Cardiac septum (tissue), 1 donor: ENCODE data around the gene FBXO17. TPM values are rescaled to one million over a fixed set of nuclear protein-coding genes. Genes with fewer than 3 reads are reported as not detected.
"Not testable (repeated sequence)": the region's sequence is repeated elsewhere in the genome, so short reads cannot be mapped to it uniquely, and the experiment has no call there.

Experiments used
- DNase-seq: peaks from one replicate; pipeline ENCODE4 v3.0.0-alpha.2; 2020; ENCODE audit warnings: low spot score
- intact Hi-C: fragments of 100-400 bp; cut with DNase I; formaldehyde crosslinking; loops from one replicate; pipeline ENCODE4 v1.14.0; 2022
- total RNA-seq: library from RNA; stranded (reverse); fragmentation: NEBNext Ultra II Directional; extraction: Animal tissue kit (Norgen Biotek cat#: 25700); gene quantifications from one replicate; pipeline ENCODE4 v1.2.1, GENCODE V29; 2021
- donor health status: DM: no; HTN: no; CAD: no.

Gene FBXO17
- total RNA-seq, 1 donor from 2014 or later: 3.3 TPM

- DNase-seq: no peak
- intact Hi-C loops: no loop called here
These were observed 9.7 kb upstream of the FBXO17 start for GRCh38 chr19:38985262-38985661.

DNA sequence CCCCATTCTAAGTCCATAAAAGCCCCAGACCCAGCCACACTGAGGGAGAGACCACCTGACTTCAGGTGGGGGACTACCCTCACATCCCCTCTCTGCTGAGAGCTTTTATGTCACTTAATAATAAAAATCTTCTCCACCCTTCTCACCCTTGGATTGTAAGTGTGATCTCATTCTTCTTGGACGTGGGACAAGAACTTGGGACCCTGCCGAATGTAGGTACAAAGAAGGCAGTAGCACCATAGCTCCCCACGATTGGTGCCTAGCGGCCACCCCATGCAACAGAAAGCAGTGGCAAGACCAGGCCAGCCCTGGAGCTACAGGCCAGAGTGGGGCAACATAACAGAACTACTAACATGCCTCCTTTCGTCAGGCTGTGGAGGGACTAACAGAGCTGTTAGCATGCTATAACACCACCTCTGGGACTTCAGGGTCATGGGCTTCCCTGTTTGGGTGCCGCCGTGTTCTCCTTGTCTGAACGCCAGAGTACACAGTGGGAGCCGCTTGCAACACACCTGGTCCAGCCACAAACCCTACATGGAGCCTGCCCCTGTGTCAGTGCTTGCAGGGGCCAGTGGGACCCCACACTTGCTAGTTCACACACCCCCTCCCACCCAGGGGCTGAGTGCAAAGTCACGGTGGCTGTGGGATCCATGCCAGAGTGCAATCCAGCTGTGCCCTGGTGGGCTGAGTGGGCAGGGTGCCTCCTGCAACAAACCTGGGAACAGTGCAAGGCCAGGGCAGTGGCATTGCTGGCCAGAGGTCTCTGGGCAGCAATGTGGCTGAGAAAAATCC is 5.2 kb upstream of the FBXO17 start:
- intact Hi-C loops: no loop called here
- DNase-seq: no peak

DNA sequence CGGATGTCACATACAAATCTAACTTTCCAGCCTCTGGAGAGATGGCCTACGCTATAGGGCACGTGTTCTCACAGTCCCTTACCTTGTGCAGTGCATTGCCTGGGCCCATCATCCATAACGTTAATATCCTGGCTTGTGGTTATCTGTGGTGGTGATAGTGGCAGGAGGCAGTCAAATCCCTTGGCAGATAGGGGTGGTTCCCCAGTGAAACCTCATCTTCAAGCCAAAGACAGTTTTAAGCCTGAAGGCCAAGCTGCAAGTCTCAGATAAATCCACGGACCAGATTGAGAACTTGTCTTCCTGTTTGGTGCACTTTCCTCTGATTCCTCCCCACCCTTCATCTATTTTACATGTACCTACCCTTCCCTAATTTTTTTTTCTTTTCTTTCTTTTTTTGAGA is 4.3 kb upstream of the FBXO17 start:
- intact Hi-C loops: no loop called here
- DNase-seq: no peak

DNA sequence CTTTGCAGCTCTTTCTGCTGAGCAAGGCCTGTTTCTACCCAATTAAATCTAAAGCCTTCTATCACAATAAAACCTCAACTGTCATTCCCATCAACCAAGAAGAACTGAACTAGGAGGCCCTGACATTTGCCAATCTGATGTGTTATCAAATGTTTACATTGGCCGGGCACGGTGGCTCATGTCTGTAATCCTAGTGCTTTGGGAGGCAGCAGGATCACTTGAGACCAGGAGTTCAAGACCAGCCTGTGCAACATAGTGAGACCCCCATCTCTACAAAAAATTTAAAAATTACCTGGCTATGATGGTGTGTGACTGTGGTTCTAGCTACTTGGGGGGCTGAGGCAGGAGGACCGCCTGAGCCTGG is 2.8 kb upstream of the FBXO17 start:
- intact Hi-C loops: no loop called here
- DNase-seq: no peak

DNA sequence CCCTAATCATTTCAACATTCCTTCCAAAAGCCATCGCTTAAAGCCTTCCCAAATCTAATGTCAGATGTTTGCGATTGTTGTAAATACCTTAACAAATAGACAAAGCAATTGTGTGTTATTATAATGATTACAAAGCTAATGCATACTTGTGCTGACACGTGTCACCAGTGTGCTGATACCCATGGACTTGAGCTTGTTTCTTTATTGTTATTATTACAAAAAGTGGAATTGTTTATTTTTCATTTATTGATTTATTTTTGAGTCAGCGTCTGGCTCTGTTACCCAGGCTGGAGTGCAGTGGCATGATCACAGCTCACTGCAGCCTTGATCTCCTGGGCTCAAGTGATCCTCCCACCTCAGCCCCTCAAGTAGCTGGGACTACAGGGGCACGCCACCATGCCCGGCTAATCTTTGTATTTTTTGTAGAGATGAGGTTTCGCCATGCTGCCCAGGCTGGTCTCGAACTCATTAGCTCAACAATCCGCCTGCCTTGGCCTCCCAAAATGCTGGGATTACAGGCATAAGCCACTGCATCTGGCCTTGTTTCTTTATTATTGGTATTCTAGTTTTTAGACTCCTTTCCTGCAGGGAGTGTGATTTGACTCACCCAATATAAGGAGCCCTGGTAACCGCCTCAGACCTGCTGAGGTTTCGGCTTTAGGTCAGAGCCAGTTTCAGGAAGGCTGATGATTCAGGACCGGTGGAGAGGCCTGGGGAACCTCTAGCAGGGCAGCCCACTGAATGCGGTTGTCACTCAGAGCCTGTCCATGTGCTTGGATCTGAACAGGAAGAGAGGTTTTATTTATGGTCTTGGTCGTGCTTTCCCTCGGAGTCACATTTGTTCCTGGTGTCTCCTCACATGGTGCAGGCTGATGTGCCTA is 2.1 kb upstream of the FBXO17 start:
- no peak for DNase-seq
- intact Hi-C loops: no loop called here

DNA sequence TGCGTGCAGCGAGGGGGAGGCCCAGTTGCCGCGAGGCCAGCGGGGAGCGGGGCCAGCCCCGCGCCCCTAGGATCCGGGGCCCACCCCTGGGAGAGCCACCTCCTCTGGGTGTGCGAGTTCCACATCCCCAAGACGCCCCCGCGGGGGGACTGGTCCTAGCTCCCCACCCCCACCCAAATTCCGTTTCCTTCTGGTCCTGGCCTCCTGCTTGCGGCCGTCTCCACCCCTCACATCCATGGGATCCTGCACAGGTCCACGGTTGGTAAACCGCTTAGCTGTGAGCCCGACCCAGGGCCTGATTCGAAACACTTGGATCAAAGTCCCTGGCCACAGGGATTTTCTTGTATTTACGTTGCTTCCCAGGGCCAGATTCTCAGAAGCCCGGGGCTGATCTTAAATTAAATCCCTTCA is 324 bp upstream of the FBXO17 start:
- intact Hi-C loops: no loop called here
- no peak for DNase-seq

DNA sequence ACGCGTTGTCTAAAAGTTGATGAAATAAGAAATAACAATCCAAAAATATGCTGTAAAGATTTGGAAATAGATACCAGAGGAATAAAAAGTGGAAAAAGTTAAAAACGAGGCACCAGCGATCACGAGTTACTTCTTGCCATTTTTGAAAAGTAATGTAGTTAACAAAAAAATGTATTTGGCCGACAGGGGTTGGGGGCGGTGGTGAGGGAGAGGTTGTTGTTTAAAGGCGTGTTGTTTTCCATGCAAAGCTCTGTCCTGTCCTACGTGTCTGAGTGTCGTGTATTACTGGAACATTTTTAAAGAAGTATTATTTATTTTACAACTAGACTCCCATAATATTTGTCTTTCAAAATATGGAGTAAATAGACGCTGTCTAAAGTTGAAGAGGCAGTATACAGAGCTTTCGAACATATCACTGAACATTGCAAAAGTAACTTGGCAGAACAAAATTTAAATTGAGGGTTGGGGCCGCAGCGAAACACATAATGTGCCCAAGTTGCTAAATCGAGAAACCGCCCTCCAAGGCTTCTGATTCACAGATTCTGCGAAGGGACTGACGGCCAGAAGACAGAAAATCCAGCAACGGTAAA is 823 bp downstream of the FBXO17 start:
- no peak for DNase-seq
- intact Hi-C loops: no loop called here

GRCh38 chr19:38971672-38972071 is 3.9 kb downstream of the FBXO17 start:
- no peak for DNase-seq
- intact Hi-C loops: no loop called here

DNA sequence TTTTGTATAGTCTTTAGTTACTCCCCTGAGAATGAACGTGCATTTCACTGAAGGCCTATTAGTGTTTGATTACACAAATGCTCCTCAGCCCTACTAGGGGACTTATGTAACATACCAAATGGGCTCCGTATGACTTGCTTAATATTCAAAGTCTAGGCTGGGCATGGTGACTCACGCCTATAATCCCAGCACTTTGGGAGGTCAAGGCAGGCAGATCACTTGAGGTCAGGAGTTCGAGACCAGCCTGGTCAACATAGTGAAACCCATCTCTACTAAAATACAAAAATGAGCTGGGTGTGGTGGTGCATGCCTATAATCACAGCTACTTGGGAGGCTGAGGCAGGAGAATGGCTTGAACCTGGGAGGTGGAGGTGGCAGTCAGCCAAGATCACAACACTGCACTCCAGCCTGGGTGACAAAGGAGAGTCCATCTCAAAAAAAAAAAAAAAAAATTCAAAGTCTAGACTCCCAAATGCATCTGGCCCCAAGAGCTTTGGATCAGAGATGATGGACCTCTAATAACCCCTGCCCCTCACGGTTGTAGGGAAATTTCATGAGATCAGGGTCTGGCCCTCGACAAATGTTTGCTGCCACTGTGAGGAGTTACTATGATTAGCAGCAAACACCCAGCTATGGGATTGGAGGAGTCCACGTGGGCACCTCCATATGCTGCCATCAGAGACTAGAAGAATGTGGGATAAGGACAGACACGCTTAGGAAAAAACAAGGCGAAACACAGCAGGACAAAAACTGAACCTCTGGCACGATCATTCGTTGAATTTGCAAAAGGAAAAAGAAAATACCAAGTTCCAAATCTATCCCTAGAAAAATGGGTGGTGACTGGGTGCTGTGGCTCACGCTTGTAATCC is 4.6 kb downstream of the FBXO17 start:
- intact Hi-C loops: no loop called here
- no peak for DNase-seq

DNA sequence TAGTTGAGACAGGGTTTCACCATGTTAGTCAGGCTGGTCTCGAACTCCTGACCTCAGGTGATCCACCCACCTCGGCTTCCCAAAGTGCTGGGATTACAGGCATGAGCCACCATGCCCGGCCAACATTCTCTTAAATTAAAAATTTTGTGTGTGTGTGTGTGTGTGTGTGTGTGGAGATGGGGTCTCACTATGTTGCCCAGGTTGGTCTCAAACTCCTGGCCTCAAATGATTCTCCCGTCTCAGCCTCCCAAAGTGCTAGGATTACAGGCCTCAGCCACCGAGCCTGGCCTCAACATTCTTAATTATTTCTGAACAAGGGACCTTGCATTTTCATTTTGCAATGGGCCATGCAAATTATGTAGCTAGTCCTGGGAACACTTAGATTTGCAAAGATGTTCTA is 9.4 kb downstream of the FBXO17 start:
- intact Hi-C loops: loop anchor here (10.0 kb wide), 2 partner anchors 159 to 359 kb away; partner anchors contain the start of genes LRFN1 and PAK4
- DNase-seq: not testable (repeated sequence)

- DNase-seq: no peak
- intact Hi-C loops: loop anchor here (10.0 kb wide), 2 partner anchors 160 to 360 kb away; partner anchors contain the start of genes LRFN1 and PAK4
These were observed 10.8 kb downstream of the FBXO17 start for GRCh38 chr19:38964738-38965137.

DNA sequence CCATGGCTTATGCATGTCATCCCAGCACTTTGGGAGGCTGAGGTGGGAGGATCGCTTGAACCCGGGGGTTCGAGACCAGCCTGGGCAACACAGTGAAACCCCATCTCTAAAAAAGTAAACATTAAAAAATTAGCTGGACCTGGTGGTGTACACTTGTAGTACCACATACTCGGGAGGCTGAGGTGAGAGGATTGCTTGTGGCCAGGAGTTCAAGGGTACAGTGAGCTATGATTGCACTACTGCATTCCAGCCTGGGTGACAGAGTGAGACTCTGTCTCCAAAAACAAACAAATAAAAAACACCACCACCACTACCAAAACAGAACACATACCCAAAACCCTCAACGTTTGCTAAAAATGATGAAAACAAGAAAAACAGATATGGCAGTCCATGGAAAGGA is 15.9 kb downstream of the FBXO17 start:
- DNase-seq: no peak
- intact Hi-C loops: loop anchor here (10.0 kb wide), 2 partner anchors 165 to 365 kb away; partner anchors contain the start of genes LRFN1 and PAK4

- no peak for DNase-seq
- intact Hi-C loops: no loop called here
These were observed 17.2 kb downstream of the FBXO17 start for GRCh38 chr19:38958301-38958700.

DNA sequence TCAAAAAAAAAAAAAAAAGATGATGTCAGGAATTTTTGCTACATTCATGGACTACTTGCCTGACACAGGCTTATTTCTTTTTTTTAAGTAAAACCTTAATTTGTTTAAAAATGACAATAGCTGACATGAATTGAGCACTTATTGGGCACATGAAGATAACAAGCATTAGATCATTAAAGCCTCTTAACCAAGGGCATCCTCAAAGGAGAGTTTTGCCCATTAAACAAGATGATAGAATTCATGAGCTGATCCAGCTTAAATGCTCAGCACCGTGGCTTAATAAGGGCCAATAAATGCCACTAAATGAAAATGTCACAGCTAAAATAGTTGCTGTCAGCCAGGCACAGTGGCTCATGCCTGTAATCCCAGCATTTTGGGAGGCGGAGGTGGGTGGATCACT is 19.3 kb downstream of the FBXO17 start:
- intact Hi-C loops: no loop called here
- DNase-seq: no peak

DNA sequence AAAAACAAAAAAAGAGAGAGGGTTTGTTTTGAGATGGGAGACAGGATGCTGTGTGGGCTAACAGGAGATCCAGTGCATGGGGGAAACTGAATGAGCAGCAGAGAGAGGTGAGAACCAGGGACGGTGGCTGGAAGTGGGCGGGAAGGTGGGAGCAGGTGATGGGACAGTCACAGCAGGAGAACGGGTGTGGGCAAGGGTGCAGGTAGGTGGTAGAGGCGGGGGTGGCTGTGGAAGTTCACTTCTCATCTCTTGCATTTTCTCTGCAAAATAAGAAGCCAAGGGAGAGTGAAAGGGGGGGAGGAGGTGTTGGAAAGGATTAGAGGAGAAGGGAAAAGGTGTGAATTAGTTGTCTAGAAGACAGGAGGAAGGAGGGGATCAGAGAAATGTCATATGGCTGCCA is 21.9 kb downstream of the FBXO17 start:
- intact Hi-C loops: no loop called here
- DNase-seq: no peak

DNA sequence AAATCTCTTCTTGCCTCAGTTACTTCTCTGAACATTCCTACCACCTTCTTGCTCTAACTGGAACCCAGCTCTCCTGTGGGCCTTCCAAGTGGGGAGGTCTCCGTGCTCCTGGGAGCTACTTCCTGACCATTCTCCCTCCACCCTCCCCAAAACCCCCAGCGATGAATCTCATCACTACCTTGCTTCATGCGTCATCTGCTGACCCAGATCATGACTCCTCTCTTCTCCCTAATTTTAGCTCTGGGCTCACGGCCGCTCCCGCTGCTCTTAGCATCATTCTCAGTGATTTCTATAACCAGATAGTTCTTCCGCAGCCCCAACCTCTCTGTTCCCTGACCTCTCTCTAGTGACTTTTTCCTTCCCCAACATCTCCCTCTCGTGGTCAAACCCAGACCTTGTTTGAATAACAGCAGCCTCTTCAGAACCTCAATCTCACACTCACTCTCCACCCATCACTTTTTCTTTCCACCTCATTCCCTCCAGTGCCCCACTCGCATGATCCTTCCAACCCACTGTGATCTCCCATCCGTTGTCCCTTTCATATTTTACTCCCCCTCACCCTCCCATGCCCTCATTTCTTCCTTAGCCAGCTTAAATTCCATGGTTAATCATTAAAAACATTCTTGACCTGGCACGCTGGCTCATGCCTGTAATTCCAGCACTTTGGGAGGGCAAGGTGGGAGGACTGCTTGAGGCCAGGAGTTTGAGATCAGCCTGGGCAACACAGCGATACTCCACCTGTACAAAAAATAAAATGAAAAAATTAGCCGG is 23.0 kb downstream of the FBXO17 start:
- intact Hi-C loops: no loop called here

GRCh38 chr19:38951187-38951586 is 24.4 kb downstream of the FBXO17 start:
- no peak for DNase-seq
- intact Hi-C loops: no loop called here

More for the DNA sequence above, 23.0 kb downstream of the FBXO17 start:
- DNase-seq: no peak

DNA sequence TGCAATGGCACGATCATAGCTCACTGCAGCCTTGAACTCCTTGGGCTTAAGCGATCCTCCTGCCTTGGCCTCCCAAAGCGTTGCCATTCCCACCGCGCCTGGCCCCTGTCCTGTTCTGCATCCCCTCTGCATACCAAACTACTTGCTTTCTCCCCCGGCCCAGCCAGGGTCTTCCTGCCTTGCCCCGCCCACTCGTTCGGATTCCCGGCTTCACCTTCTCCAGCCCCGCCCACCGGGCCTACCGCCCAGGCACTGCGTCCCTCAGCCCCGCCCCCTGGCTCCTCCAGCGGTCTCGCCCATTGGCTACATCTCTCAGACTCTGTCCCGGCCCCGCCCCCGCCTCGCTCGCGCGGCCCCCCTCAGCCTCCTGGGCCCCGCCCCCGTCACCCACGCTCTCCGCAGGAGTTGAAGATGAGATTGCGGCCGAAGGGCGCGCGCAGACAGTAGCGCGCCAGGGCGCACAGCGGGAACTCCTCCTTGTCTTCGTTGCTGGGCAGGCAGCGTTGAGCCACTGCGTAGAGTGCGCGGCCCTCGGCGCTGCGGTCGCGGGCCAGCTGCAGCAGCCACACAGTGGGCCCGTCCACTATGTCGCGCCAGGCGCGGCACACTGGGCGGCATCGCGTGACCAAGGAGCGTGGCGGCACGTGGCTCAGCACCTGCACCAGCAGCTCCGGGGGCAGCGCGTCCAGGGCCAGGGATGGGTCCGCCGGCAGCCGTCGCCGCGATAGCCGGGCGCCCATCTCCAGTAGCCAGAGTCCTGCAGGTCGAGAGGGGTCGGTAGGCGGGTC is 25.8 kb downstream of the FBXO17 start:
- peak; percentile 92 for DNase-seq
- intact Hi-C loops: no loop called here
